CD4-positive, alpha-beta T cell treated with Interleukin-15 for 4 hours (primary cell): Measurements from ENCODE around the gene PRM1.
"Not testable (repeated sequence)": the region's sequence is repeated elsewhere in the genome, so short reads cannot be mapped to it uniquely, and the experiment has no call there.

Source experiments
- DNase-seq: peaks from one replicate; pipeline ENCODE4 v3.0.0-alpha.2; 2020; ENCODE audit warnings: low spot score

The PRM1 gene

GRCh38 chr16:11298143-11298900 lies 17.2 kb upstream of the PRM1 start:
- DNase-seq = no peak

GRCh38 chr16:11297492-11298142 lies 16.5 kb upstream of the PRM1 start:
- DNase-seq = peak; percentile 53

- no peak for DNase-seq
Measured at GRCh38 chr16:11296706-11297491, 15.8 kb upstream of the PRM1 start.

DNA sequence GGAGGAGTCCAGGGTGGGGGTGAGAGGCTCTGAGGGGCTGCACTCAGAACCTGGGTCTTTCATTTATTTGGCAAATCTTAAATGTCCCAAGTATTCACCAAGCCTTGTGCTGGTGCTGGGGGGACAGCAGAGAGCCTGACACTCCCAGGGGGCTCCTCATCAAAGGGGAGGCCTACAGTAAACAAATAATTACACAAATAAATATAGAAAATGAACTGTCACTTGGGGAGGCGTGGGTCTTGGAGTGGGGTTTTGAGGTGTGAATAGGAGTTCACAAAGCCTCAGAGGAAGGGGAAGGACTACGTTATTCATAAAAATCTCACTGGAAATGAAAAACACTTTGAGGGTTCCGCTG lies 15.2 kb upstream of the PRM1 start:
- DNase-seq = no peak

DNA sequence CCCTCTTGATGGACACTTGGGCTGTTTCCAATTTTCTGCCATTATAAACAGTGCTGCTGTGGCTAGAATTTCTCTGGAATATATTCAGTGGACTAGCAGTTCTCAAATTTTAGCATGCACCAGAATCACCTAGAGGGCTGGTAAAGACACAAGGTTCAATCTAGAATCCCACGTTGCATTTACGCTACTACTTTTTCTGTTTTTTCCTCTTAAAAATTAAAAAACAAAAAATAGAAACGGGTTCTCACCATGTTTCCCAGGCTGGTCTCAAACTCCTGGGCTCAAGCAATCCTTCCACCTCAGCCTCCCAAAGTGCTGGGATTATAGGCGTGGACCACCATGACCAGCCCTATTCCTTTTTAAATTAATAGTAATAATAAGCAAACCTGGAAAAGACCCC lies 14.5 kb upstream of the PRM1 start:
- no peak for DNase-seq

GRCh38 chr16:11292076-11292748 lies 11.1 kb upstream of the PRM1 start:
- no peak for DNase-seq

DNA sequence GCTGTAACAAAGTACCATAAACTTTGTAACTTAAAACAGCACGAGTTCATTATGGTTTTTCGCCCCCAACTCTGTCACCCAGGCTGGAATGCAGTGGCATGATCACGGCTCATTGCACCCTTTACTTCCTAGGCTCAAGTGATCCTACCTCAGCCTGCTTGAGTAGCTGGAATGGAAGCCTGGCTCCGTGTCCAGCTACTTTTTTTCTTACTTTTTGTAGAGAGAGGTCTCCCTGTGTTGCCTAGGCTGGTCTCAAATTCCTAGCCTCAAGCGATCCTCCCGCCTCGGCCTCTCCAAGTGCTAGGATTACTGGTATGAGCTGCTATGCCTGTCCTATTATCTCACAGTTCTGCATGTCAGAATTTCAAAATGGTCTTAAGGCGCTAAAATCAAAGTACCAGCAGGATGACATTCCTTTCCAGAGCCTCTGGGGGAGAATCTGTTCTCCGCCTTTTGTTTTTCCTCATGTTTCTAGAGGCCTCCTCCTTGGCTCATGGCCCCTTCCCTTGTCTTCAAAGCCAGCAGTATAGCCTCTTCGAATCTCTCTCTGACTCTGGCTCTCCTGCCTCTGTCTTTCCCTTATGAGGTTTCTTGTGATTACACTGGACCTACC lies 10.1 kb upstream of the PRM1 start:
- no peak for DNase-seq

- no peak for DNase-seq
Measured at GRCh38 chr16:11290102-11290893, 9.2 kb upstream of the PRM1 start.

DNA sequence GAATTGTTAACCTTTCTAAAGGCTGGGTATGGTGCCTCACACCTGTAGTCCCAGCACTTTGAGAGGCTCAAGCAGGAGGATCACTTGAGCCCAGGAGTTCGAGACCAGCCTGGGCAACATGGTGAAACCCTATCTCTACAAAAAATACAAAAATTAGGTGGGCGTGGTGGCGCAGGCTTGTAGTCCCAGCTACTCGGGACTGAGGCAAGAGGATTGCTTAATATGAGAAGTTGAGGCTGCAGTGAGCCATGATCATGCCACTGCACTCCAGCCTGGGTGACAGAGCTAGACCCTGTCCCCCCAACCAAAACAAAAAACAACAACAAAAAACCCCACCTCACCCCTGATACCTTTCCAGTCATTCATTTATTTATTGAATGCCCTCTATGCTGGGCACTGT lies 8.6 kb upstream of the PRM1 start:
- not testable (repeated sequence) for DNase-seq

- DNase-seq = no peak
Measured at GRCh38 chr16:11289202-11289601, 8.1 kb upstream of the PRM1 start.

DNA sequence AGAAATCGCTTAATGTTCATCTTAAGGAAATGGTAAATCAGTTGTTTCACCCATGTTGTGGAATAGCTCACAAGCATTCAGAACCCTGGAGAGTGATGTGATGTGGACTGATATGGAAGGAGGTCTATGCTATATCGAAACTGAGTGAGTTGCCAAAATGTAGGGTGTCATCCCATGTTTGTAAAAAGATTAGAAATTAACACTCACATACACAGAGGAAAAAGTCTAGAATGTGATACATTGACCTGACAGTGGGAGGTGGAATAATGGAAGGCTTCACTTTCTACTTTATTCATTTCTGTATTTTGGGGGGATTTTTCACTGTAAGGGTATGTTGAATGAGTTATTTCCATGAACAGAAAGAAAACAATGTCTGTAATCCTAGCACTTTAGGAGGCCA lies 4.7 kb upstream of the PRM1 start:
- DNase-seq = no peak

DNA sequence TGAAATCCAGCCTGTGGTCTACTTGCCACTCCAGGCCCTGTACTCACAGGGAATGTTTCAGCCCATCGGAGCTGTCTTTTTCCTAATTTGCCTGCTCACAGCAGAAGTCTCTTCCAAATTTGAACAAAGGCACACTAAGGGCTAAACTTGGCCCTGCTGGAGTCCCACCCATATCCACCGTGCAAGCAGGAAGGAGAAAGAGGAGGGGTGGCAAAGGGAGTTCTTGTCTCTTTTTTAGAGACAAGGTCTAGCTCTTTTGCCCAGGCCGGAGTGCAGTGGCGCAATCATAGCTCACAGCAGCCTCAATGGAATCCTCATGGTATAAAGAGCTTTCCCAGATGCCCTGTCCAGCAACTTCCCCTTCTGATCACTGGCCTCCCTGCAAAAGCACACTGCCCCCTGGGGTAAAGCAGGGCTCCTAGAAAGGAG lies 2.7 kb upstream of the PRM1 start:
- DNase-seq = no peak

DNA sequence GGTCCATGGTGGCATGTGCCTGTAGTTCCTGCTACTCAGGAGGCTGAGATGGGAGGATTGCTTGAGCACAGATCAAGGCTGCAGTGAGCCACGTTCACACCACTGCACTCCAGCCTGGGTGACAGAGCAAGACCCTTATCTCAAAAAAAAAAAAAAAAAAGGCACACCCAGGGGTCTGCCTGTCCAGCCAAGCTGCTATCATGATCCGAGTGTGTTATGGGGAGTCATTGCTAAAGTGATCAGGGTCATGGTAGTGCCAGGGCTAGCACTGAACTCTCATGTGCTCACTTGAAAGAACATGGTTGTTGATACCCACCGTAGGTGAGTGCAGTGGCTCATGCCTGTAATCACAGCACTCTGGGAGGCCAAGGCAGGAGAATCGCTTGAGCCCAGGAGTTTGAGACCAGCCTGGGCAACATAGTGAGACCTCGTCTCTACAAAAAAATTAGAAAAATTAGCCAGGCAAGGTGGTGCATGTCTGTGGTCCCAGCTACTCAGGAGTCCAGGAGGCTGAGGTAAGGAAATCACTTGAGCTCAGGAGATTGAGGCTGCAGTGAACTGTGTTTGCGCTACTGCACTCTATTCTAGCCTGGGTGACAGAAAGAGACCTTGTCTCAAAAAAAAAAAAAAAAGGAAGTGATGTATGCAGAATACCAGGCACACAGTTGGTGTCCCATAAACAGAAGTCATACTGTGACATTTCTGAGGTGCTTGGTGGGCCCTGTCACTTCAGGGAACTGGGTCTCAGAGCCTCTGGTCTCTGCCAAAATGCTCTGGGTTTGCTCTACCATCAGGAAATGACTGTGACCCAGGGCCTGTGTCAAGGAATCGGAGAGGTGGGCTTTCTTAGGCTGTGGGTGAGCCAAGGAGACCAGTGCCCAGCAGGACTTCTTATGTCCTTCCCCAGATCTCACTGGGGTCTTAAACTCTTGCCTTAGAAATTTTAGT lies 2.2 kb downstream of the PRM1 start:
- DNase-seq = no peak

DNA sequence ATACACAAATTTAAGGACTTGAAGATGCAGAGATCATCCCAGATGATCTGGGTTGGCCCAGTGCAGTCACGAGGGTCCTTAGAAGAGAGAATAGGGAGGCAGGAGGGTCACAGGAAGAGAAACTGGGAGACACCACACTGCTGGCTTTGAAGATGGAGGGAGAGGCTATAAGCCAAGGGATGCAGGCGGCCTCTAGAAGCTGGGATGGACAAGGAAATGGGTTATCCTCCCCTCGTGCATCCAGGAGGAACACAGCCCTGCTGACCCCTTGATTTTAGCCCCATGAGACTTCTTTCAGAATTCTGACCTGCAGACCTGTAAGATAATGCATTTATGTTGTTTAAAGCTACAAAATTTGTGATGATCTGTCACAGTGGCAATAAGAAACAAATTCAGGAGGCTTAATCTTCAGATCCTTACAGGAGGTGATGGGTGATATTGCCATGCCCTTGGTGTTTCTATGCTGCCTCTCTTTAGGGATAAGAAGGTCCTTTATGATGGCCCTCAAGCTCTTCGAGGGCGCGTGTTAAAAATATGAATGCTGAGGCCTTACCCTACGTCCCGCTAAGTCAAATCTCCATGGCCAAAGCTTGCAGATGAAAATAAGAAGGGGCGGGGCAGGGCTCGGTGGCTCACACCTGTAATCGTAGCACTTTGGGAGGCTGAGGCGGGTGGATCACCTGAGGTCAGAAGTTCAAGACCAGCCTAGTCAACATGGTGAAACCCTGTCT lies 3.4 kb downstream of the PRM1 start:
- DNase-seq = no peak

GRCh38 chr16:11276896-11277593 lies 4.1 kb downstream of the PRM1 start:
- no peak for DNase-seq

DNA sequence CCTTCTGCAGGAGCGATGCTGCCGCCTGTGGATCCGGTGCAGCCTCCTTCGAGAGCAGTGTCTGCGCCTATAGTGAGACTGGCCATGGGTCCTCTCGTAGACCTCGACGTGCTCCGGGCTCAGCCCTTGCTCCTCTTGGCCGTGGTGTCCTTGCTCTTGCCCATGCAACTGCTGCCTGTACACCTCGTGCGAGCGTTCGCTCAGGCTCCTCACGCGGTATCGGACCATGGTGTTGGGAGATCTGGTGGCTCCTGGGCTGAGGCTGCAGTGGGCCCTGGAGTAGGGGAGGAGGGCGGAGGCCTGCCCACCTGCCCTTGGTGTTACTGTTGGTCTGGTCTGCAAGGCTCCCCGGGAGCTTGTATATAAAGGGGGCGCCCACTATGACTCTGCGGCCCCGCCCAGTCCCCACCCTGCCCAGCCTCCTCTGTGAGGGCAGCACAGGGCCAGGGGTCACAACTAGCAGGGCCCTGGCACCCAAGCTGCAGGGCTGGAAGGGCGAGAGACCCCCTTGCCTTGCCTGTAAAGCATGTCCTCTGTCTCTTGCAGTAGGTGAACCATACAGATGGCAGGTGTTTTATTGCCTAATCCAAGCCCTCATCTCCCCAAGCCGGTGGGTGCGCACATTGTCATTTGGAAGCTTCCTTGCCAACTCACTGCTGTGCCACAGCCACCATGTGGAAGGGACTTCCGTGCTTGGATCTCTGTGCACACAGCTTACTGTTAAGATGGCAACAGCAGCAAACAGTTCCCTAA lies 4.8 kb downstream of the PRM1 start, which contains the start of gene PRM2:
Gene PRM2, minus strand, starts transcription at position 338 of the 753 bp plus-strand sequence. Its CDS starts 110 bp downstream, at position 228.
- no peak for DNase-seq

GRCh38 chr16:11274964-11275363 lies 6.2 kb downstream of the PRM1 start:
- DNase-seq = no peak
